Transverse colon (tissue), 4 donors: ENCODE measurements around the gene GHRHR. TPM values are rescaled to one million over a fixed set of nuclear protein-coding genes. Genes with fewer than 3 reads are reported as not detected.

ENCODE experiments used
- DNase-seq: peaks from one replicate; pipeline ENCODE4 v3.0.0-alpha.2; 2019
- H3K27ac ChIP-seq, 4 donors: fragments of 200-600 bp; sonication (generic); 2 replicates each; pipeline ENCODE4 v1.5.1; 2016 to 2018; ENCODE audit warnings: inconsistent platforms in 4 of 4
- H3K27me3 ChIP-seq: fragments of 200-600 bp; sonication (generic); 2 replicates; pipeline ENCODE4 v1.5.1; 2017; ENCODE audit warnings: inconsistent platforms
- H3K36me3 ChIP-seq, 4 donors: fragments of 200-600 bp; sonication (generic); 2 replicates each; pipeline ENCODE4 v1.5.1; 2017 to 2019; ENCODE audit warnings: inconsistent platforms in 4 of 4
- H3K4me1 ChIP-seq, 4 donors: fragments of 200-600 bp; sonication (generic); 2 replicates each; pipeline ENCODE4 v1.5.1; 2017 to 2020; ENCODE audit warnings: inconsistent platforms in 4 of 4
- H3K4me3 ChIP-seq, 4 donors: fragments of 200-600 bp; sonication (generic); 1 replicate in 1 of 4; 2 replicates in 3 of 4; pipeline versions ENCODE4 v1.5.1 to v1.6.1; 2017 to 2019; ENCODE audit warnings: inconsistent platforms in 4 of 4
- H3K9me3 ChIP-seq, 2 donors: fragments of 200-600 bp; sonication (generic); 2 replicates each; pipeline ENCODE4 v1.5.1; 2017 to 2019; ENCODE audit warnings: inconsistent platforms in 2 of 2
- EP300 ChIP-seq: sonication (generic); formaldehyde crosslinking; IDR thresholded peaks from one replicate; pipeline ENCODE4 v1.6.1; 2017; ENCODE audit warnings: antibody characterized with exemption, low read depth
- POLR2A ChIP-seq: fragments of 450-650 bp; IDR thresholded peaks from one replicate; pipeline ENCODE4 v1.6.1; 2016; ENCODE audit warnings: antibody characterized with exemption, mild to moderate bottlenecking, moderate library complexity
- POLR2AphosphoS5 ChIP-seq, 3 donors: sonication (generic); formaldehyde crosslinking; IDR thresholded peaks; one replicate each; pipeline ENCODE4 v1.6.1; 2016; ENCODE audit warnings: antibody characterized with exemption in 3 of 3
- WGBS, 2 donors: methylation state at CpG; one replicate each; pipeline ENCODE4 v1.1.5; 2018; ENCODE audit warnings: low coverage in 1 of 2; 5-methylcytosine and 5-hydroxymethylcytosine counted together
- in situ Hi-C, 4 donors: fragments of 200-750 bp; cut with MboI; loops; one replicate each; pipeline versions ENCODE4 v1.15.0 to v1.15.1; 2017; ENCODE audit warnings: low sequenced_read_pairs in 3 of 4, low pct_ligation_motif_present in 1 of 4, low pct_unique_long_range_greater_than_20kb in 1 of 4
- intact Hi-C: fragments of 100-400 bp; cut with DNase I; formaldehyde crosslinking; loops from one replicate; pipeline ENCODE4 v1.15.1; 2023; ENCODE audit warnings: low total_unique reads
- total RNA-seq, 4 donors: library from RNA; depleted of rRNA; stranded (reverse); fragments of >200 nt; gene quantifications; one replicate each; pipeline ENCODE4 v1.1.0, GENCODE V29; 2016
- TF ChIP-seq, protein P1 (sequence below), 5 experiments: fragments of 200-600 bp in 3 of 5; fragments of 450-650 bp in 2 of 5; sonication (generic) in 3 of 5; IDR thresholded peaks; 1 replicate in 2 of 5; 2 replicates in 3 of 5; pipeline ENCODE4 v1.5.1; 2016 to 2017; ENCODE audit warnings: antibody characterized with exemption in 5 of 5, inconsistent platforms in 3 of 5, mild to moderate bottlenecking in 2 of 5, moderate library complexity in 1 of 5

Gene GHRHR
- total RNA-seq, 4 donors from 2014 or later = not detected

DNA sequence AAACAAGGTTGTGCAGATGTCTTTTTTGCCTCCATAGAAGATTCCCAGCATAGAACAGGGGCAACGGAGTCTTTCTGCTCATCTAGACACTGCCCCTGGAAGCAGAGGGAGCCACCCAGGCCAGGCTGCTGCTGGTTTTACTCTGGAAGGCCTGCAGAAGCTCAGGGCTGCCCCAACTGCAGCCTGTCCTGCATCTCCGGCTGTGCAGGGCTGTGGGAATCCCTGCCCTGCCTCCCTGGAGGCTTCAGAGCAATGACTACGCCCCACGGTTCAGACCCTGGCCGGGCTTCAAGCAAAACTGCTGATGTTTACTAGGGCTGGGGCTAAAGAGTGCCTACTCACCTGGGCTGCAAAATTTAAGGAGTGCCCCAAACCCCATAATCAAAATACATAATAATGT is 43.9 kb downstream of the GHRHR start:
- WGBS, 2 donors = 48% methylated on average over 5 of the region's 5 CpGs; no CpG with 5 or more reads in 1 of the 2 donors
- H3K27ac ChIP-seq = no peak overlapping the region
- H3K9me3 ChIP-seq = no peaks in the 10 kb centered on the region
- H3K27me3 ChIP-seq = peaks cover 7% of the 10 kb centered on the region
- H3K4me3 ChIP-seq = no peak overlapping the region
- DNase-seq = no peak
- in situ Hi-C loops = no loop called here
- H3K4me1 ChIP-seq = no peaks in the 10 kb centered on the region
- no peaks in the 10 kb centered on the region for H3K36me3 ChIP-seq
- intact Hi-C loops = no loop called here
- TF ChIP-seq POLR2A (no peak), POLR2AphosphoS5 (IDR thresholded peaks at IDR 0.05) (no peak), EP300 (no peak)
- TF ChIP-seq, protein P1, sequence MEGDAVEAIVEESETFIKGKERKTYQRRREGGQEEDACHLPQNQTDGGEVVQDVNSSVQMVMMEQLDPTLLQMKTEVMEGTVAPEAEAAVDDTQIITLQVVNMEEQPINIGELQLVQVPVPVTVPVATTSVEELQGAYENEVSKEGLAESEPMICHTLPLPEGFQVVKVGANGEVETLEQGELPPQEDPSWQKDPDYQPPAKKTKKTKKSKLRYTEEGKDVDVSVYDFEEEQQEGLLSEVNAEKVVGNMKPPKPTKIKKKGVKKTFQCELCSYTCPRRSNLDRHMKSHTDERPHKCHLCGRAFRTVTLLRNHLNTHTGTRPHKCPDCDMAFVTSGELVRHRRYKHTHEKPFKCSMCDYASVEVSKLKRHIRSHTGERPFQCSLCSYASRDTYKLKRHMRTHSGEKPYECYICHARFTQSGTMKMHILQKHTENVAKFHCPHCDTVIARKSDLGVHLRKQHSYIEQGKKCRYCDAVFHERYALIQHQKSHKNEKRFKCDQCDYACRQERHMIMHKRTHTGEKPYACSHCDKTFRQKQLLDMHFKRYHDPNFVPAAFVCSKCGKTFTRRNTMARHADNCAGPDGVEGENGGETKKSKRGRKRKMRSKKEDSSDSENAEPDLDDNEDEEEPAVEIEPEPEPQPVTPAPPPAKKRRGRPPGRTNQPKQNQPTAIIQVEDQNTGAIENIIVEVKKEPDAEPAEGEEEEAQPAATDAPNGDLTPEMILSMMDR (IDR thresholded peaks at IDR 0.05) = no peak

DNA sequence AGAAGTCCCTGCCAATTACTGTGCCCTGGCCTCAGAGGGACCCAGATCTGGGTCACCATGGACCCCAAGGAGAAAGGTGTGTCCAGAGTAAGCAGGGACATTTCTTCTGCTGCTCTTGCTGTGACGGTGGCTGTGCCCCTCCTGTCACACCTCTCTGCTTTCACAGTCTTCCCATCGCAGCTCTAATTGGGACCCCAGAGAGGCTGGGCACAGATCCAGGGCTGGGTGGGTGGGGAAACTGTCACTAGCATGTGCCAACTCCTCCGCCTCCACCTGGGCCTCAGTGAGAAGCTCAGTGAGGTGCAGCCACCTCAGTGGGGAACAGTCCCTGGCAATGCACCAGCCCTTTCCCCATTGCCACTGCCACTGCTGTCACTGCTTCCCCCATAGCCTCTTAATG is 51.1 kb downstream of the GHRHR start:
- Histone ChIP-seq H3K9me3 (no peaks in the 10 kb centered on the region), H3K4me1 (no peaks in the 10 kb centered on the region), H3K36me3 (no peaks in the 10 kb centered on the region), H3K27ac (no peak overlapping the region), H3K4me3 (no peak overlapping the region), H3K27me3 (no peaks in the 10 kb centered on the region)
- DNase-seq = no peak
- intact Hi-C loops = no loop called here
- TF ChIP-seq EP300 (no peak), POLR2A (no peak), POLR2AphosphoS5 (IDR thresholded peaks at IDR 0.05) (no peak)
- TF ChIP-seq, protein P1 (IDR thresholded peaks at IDR 0.05) = no peak
- in situ Hi-C loops = no loop called here
- 75% methylated on average over 3 of the region's 3 CpGs; no CpG with 5 or more reads in 1 of the 2 donors for WGBS, 2 donors

DNA sequence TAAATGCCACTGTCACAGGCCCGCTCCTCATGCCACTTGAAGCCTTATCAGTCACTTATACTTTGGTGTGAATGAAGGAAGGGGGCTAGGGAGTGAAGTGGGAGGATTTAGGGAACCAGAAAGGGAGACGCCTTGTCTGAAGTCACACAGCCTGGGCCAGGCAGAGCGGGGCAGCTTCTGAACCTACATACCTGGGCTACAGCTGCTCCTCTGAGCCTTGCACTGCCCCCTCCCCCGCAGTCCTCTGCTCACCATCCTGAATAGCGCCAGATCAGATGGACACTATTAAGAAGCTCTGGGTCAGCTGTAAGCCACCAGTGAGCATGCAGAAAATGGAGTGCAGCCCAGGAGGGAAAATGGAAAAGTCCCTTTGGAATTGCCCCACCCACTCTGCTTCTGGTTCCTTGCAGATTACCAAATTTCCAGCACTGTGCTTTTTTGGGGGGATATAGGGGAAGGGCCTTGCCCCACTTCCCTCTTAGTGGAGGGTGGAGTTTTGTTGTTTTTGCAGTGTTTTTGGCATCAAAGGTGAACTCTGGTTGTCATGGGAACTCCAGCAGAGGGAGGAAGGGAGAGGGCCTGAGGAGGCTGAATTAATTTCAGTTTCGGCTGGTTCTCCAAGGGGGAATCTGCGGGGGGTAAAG is 53.4 kb downstream of the GHRHR start:
- TF ChIP-seq, protein P1 (IDR thresholded peaks at IDR 0.05) = no peak
- TF ChIP-seq POLR2A (no peak), POLR2AphosphoS5 (IDR thresholded peaks at IDR 0.05) (no peak), EP300 (no peak)
- no peaks in the 10 kb centered on the region for H3K4me1 ChIP-seq
- H3K4me3 ChIP-seq = no peak overlapping the region
- no peaks in the 10 kb centered on the region for H3K9me3 ChIP-seq
- intact Hi-C loops (no loop called here), in situ Hi-C loops (no loop called here)
- no peak overlapping the region for H3K27ac ChIP-seq
- no peaks in the 10 kb centered on the region for H3K36me3 ChIP-seq
- H3K27me3 ChIP-seq = no peaks in the 10 kb centered on the region
- DNase-seq = no peak
- WGBS, 2 donors = 87% methylated on average over 7 of the region's 7 CpGs; no CpG with 5 or more reads in 1 of the 2 donors

DNA sequence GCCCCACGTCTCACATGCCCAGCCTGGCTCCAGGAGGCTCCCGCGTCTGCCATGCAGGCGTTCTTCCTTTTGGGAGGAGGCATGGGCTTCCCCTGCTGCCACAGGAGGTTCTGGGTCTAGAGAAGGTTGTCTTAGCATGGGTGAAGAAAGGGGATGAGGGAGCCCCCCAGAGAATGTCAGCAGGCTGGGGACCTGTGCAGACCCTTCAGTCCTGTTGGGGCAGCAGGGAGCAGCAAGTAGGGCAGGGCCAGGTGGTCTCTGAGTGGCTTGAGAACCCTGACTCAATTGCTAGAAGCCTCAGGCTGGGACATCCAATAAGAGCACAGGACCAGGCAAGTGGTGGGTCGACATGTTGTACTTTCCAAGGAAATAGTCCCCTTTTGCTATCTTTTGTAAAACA is 54.0 kb downstream of the GHRHR start:
- no peak for DNase-seq
- Histone ChIP-seq H3K36me3 (no peaks in the 10 kb centered on the region), H3K9me3 (no peaks in the 10 kb centered on the region), H3K4me3 (no peak overlapping the region), H3K27me3 (no peaks in the 10 kb centered on the region), H3K27ac (no peak overlapping the region), H3K4me1 (no peaks in the 10 kb centered on the region)
- intact Hi-C loops (no loop called here), in situ Hi-C loops (no loop called here)
- WGBS, 2 donors = 86 to 89% methylated on average over 1 to 4 of the region's 5 CpGs
- TF ChIP-seq, protein P1 (IDR thresholded peaks at IDR 0.05) = no peak
- TF ChIP-seq POLR2AphosphoS5 (IDR thresholded peaks at IDR 0.05) = no peak
- TF ChIP-seq EP300 = no peak
- TF ChIP-seq POLR2A = no peak
